Kidney epithelial cell (primary cell): Measurements from ENCODE around the gene KCNMA1. TPM values are rescaled to one million over a fixed set of nuclear protein-coding genes. Genes with fewer than 3 reads are reported as not detected.

ENCODE experiments used
- DNase-seq: peaks from one replicate; pipeline ENCODE4 v3.0.0-alpha.2; 2010; ENCODE audit warnings: low read depth
- H3K27me3 ChIP-seq: 2 replicates; pipeline ENCODE4 v1.6.0; 2011; ENCODE audit warnings: low read length; ENCODE audit not compliant: control insufficient read depth, insufficient read depth
- H3K36me3 ChIP-seq: 2 replicates; pipeline ENCODE4 v1.5.1; 2011; ENCODE audit warnings: low read length; ENCODE audit not compliant: control insufficient read depth, insufficient read depth
- H3K4me3 ChIP-seq: 2 replicates; pipeline ENCODE4 v1.5.1; 2011; ENCODE audit warnings: low read depth, mild to moderate bottlenecking, control low read depth, low read length
- total RNA-seq: library from RNA; depleted of rRNA; stranded (reverse); fragments of >200 nt; gene quantifications from 2 replicates; pipeline ENCODE4 v1.2.3, GENCODE V29; 2015
- TF ChIP-seq, protein P1 (sequence below): IDR thresholded peaks from 2 replicates; pipeline ENCODE4 v1.5.1; 2011; ENCODE audit warnings: mild to moderate bottlenecking, moderate library complexity, low read length, control low read depth, inconsistent platforms; ENCODE audit not compliant: insufficient read depth, poor library complexity, severe bottlenecking

The KCNMA1 gene
- total RNA-seq, 1 donor from 2014 or later: 18.9 TPM

DNA sequence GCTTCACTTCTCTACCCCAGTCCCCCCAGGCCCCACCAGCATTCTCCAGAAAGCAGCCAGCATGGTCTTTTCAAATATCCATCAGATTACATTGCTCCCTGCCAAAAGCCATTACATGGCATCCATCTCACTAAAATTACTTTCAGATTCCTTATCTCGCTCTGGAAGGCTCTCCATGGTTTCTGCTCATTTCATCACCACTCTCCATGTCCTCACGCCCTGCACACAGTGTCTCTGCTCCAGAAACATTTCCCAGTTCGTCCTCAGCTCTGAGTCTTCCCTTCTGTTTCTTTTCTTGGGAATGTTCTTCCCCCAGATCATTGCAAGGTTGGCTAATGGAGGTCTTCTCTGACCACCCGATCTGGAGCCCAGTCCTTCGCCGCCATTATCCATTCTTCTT, 499.1 kb downstream of the KCNMA1 start:
- TF ChIP-seq, protein P1, sequence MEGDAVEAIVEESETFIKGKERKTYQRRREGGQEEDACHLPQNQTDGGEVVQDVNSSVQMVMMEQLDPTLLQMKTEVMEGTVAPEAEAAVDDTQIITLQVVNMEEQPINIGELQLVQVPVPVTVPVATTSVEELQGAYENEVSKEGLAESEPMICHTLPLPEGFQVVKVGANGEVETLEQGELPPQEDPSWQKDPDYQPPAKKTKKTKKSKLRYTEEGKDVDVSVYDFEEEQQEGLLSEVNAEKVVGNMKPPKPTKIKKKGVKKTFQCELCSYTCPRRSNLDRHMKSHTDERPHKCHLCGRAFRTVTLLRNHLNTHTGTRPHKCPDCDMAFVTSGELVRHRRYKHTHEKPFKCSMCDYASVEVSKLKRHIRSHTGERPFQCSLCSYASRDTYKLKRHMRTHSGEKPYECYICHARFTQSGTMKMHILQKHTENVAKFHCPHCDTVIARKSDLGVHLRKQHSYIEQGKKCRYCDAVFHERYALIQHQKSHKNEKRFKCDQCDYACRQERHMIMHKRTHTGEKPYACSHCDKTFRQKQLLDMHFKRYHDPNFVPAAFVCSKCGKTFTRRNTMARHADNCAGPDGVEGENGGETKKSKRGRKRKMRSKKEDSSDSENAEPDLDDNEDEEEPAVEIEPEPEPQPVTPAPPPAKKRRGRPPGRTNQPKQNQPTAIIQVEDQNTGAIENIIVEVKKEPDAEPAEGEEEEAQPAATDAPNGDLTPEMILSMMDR: no peak
- H3K4me3 ChIP-seq: no peak overlapping the region
- H3K36me3 ChIP-seq: no peaks in the 10 kb centered on the region
- H3K27me3 ChIP-seq: no peaks in the 10 kb centered on the region
- no peak for DNase-seq

DNA sequence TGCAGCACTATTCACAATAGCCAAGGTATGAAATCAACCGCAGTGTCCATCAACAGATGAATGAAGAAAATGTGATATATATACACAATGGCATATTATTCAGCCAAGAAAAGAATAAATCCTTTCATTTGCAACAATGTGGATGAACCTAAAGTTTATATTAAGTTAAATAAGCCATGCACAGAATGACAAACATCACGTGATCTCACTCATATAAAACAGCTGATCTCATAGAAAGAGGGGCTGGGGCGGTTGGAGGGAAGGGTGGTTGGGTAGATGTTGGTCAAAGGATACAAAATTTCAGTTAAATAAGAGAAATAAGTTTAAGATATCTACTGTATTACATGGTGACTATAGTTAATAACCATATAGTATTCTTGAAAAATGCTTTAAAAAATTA, 502.1 kb downstream of the KCNMA1 start:
- no peaks in the 10 kb centered on the region for H3K27me3 ChIP-seq
- TF ChIP-seq, protein P1: no peak
- no peaks in the 10 kb centered on the region for H3K36me3 ChIP-seq
- no peak for DNase-seq
- no peak overlapping the region for H3K4me3 ChIP-seq

DNA sequence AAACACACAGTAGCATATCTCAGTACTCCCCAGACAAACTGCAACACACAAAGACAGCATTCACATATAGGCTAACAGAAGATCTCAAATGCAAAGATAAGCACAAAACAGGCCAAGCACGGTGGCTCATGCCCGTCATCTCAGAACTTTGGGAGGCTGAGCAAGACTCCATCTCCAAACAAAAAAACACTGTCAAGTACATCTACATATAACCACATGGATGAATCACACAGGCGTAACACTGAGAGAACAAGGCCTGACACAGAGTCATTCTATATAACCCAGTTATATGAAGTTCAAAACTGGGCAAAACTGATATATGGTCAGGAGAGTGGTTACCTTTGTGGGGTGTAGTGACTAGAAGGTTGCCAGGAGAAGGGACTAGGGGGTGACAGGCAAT, 506.4 kb downstream of the KCNMA1 start:
- no peaks in the 10 kb centered on the region for H3K27me3 ChIP-seq
- H3K4me3 ChIP-seq: no peak overlapping the region
- DNase-seq: no peak
- TF ChIP-seq, protein P1: no peak
- no peaks in the 10 kb centered on the region for H3K36me3 ChIP-seq

DNA sequence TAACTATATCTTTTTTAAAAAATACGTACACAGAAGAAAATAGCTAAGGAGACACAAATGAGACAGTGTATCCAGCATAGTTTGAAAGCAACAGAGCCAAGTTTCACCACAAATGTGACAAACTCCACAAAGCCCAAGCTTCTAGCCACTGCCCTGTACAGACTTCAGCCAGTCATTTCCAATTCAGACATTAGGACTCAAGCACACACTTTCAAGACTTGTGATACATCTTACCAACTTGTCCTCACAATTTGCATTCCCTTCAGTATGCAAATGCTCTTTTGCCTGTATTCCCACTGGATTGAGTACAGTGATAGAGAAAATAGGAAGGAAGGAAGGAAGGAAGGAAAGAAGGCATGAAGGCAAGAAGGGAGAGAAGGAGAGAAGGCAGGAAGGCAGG, 510.4 kb downstream of the KCNMA1 start:
- Histone ChIP-seq H3K36me3 (no peaks in the 10 kb centered on the region), H3K27me3 (no peaks in the 10 kb centered on the region), H3K4me3 (no peak overlapping the region)
- no peak for DNase-seq
- TF ChIP-seq, protein P1: no peak

DNA sequence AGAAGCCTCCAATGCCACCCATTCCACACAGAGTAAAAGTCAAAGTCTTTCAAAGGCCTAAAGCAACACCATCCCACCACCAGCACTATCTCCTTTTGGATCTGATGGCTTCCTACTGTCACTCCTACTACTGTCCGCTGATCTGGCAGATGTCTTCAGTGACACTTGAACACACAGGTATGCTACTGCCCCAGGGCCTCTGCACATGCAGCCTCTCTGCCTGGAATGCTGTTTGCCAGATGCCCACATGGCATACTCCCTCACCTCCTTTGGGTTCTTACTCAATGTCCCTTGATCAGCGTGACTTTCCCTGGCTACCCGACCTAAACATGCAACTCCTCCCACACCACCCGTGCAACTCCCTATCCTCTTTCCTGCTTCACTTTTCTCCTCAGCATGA, 512.4 kb downstream of the KCNMA1 start:
- no peaks in the 10 kb centered on the region for H3K36me3 ChIP-seq
- H3K27me3 ChIP-seq: no peaks in the 10 kb centered on the region
- TF ChIP-seq, protein P1: no peak
- DNase-seq: no peak
- H3K4me3 ChIP-seq: no peak overlapping the region

DNA sequence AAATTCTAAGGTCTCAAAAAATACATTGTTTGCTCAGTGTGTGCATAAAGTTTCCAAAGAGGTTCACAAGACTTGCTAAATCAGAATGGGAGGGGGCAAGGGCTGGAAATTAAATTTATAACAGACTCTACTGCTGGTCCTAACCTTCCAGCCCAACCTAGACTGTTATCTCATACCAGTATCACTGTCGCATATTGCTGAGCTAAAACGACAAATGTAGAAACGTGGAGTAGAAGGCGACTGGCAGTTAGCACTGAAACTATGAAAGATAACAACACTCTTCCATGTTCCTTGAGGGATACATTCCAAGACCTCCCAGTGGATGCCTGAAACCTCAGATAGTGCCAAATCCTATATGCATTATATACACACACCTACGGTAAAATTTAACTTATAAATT, 514.3 kb downstream of the KCNMA1 start:
- DNase-seq: no peak
- H3K36me3 ChIP-seq: no peaks in the 10 kb centered on the region
- H3K27me3 ChIP-seq: no peaks in the 10 kb centered on the region
- TF ChIP-seq, protein P1: no peak
- H3K4me3 ChIP-seq: no peak overlapping the region
